ENCODE results near the gene MED31.

GRCh38 chr17:6683730-6684459 is 32.5 kb upstream of the MED31 start:
- no peak for TF ChIP-seq EZH2 (IDR thresholded peaks at IDR 0.05; ENCODE audit: low read depth, unreplicated experiment)
- no peak for TF ChIP-seq CTCF (conservative IDR thresholded peaks at IDR 0.05; ENCODE audit: low read depth in 2 of 2)
- no peak for TF ChIP-seq CREB1 (CRISPR knock-in tag; IDR thresholded peaks at IDR 0.05; ENCODE audit: low read depth)
- TF ChIP-seq EZH2phosphoT487 (IDR thresholded peaks at IDR 0.05; ENCODE audit: unreplicated experiment): no peak
- no peak for TF ChIP-seq POLR2AphosphoS5 (IDR thresholded peaks at IDR 0.05; ENCODE audit: low read depth)
- no peak for TF ChIP-seq STAT1 (IDR thresholded peaks at IDR 0.05; ENCODE audit: unreplicated experiment)
